Fibroblast of pulmonary artery (primary cell): Measurements from ENCODE around the gene MFAP2.

Source experiments
- DNase-seq: peaks from one replicate; pipeline ENCODE4 v3.0.0-alpha.2; 2010; ENCODE audit warnings: low read depth
- H3K4me3 ChIP-seq: replicated peaks from 2 replicates; pipeline ENCODE4 v1.5.1; 2011; ENCODE audit warnings: low read depth, mild to moderate bottlenecking, control low read depth, low read length, moderate library complexity
- TF ChIP-seq, protein P1 (sequence below): IDR thresholded peaks from 2 replicates; pipeline ENCODE4 v1.5.1; 2011; ENCODE audit warnings: mild to moderate bottlenecking, control low read depth, low read length, inconsistent platforms; ENCODE audit errors: missing control alignments

Gene MFAP2

DNA sequence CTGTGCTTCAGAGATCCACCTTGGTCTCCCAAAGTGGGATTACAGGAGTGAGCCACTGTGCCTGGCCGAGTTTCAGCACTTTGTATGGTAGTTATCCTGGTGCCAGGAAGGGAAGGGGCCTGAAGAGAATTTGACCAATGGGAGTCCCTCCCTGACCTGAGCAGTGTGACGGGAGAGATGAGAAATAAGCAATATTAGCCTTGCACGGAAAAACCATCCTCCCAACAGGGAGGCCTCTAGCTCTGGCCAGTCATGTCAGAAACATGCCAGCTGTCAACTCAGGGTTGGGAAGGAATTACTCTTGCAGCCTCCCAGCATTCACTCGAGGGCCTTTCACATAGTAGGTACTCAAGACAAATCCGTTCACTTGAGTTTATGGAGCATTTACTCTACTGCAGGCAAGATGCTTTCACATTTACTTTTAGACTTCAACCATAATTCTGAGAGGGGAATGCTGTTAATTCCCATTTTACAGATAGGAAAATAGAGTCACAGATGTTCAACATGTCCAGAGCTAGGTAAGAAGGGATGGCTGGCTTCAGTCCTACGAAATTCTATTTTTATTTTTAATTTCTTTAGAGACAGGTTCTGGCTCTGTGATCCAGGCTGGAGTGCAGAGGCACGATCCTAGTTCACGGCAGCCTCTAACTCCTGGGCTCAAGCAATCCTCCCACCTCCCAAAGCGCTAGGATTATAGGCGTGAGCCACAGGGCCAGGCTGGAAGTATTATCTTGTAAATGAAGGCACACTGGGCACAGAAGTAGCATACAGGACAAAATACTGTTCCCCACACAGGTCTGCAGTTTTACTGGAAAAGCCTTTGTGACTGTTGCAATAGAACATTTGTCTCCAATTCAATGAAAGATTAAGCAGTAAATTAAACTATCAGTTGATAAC, 34.5 kb upstream of the MFAP2 start:
- DNase-seq: peak; percentile 10
- TF ChIP-seq, protein P1, sequence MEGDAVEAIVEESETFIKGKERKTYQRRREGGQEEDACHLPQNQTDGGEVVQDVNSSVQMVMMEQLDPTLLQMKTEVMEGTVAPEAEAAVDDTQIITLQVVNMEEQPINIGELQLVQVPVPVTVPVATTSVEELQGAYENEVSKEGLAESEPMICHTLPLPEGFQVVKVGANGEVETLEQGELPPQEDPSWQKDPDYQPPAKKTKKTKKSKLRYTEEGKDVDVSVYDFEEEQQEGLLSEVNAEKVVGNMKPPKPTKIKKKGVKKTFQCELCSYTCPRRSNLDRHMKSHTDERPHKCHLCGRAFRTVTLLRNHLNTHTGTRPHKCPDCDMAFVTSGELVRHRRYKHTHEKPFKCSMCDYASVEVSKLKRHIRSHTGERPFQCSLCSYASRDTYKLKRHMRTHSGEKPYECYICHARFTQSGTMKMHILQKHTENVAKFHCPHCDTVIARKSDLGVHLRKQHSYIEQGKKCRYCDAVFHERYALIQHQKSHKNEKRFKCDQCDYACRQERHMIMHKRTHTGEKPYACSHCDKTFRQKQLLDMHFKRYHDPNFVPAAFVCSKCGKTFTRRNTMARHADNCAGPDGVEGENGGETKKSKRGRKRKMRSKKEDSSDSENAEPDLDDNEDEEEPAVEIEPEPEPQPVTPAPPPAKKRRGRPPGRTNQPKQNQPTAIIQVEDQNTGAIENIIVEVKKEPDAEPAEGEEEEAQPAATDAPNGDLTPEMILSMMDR: no peak
- no peak overlapping the region for H3K4me3 ChIP-seq

DNA sequence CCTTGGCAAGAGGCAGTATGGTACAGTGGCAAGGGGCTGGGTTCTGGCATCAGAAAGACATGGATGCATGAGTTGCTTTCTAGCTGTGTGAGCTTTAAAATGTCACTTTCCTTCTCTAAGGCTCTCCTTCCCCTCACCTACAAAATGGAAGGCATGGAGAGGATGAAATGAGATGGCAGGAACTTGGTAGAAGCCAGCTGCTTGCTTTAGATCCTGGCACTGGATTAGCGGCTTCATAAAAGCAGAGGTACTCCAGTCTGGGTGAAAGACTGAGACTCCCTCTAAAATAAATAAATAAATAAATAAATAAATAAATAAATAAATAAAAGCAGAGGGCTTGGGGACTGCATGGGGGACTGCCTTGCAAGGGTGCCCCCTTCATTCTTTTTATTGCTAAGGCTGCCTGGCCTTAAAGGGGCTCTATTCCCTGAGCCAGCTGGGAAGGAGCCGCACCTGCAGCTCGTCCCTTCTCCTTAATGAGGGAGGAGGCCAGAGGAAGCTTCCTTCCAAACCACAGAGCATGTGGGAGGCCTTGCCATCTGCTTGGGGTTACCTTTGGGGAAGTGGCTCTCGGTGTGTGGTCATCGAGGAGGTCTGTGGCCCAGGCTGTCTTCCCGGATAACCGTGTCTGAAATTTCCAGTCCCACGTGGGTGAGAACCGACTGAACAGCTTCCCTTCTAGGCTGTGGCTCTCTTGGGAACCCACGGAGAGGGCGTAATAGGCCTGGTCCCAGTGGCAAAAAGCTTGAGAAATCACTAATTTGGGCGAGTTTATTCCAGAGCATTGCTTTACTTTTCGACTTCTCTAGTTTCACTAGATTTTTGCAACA, 33.3 kb upstream of the MFAP2 start:
- DNase-seq: no peak
- no peak overlapping the region for H3K4me3 ChIP-seq
- TF ChIP-seq, protein P1: no peak

DNA sequence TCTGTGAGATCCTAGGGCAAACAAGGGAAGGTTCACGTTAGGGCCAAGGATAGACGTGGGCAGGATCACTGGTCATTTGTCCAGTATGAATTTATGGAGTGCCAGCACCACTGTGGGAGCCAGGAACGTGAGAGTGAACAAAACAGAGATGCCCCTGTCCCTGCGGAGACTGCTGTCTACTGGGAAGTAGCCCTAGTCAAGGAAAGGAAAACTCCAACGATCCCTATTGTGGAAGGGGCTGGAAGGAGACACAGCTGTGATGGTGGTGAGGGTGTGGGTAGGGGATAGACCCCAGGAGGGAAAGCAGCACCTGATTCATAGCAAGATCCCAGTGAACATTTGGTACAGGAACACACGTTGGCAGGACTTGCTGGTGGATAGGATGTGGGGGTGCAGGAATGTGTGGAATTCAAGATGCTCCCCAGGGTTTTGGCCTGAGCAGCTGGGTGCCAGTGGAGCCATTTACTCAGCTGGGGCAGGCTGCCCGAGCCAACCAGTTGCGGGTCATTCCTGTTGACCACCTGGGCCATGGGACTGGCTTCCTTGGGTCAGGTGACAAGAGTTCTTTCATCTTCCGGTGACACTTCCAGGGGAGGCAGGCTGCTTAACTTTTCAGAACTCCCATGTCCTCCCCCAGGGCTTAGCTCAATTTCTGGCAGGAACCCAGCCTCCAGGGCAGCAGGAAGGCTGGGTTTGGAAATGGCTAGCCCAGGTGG, 32.5 kb upstream of the MFAP2 start:
- TF ChIP-seq, protein P1: no peak
- H3K4me3 ChIP-seq: no peak overlapping the region
- DNase-seq: peak; percentile 25

DNA sequence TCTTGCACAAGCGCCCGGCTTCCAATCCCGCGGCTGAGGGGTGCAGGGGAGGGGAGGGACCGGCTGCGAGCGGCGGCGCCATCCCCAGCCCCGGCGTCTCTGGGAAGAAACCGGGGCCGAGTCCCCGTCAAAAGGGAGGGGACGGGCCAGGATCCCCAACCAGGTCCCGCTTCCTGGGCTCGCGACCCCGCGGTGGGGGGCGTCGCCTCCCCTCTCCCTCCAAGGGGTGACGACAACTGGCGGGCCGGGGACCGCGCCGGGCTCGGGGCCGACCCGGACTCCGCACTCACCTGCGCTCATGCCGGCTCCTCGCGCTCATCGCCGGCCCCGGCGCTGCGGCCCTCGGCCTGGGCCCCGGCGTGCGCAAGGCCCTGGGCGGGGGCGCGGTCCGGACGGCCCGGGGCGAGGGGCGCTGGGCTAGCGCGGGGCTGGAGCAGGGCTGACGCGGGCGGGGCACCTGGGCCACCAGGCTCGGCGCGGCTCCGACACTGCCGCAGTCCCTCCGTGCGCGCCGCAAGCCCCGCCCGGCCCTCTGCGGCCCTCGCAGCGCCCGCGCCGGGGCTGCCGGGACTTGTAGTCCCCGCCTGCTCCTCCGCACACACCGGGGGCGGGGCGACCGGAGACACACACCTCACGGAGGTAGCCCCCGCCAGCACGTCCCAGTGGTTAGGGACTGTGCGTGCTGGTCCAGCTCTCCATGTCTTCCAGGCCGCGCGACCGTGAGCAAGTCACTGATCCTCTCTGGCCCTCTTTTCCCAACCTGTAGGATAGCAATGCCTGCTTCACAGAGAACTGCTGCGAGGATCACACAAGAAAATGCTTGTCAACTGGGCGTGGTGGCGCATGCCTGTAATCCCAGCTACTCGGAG, 31.3 kb upstream of the MFAP2 start, which contains the start of gene ATP13A2:
Gene ATP13A2, minus strand, starts transcription at position 490 of the 869 bp plus-strand sequence. Its CDS starts 190 bp downstream, at position 300.
- peak; percentile 62 for DNase-seq
- peak within 1 kb of the TSS; percentile 72 for H3K4me3 ChIP-seq
- TF ChIP-seq, protein P1: no peak

DNA sequence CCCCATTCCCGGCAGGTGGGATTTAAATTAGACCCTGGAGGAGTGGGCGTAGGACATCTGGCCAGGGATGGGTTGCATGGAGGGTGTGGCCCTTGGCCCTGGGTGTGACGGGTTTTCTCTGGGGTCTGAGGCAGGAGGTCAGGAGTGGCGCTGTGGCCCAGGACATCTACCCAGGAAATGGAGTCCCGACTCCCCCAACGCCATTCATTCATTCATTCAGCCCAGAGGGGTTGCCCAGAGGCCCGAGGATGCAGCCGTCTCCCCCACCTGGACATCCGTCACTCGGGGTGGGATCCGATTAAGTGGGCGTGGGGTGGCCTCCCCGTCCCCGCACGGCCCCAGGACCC, 30.6 kb upstream of the MFAP2 start:
- DNase-seq: no peak
- TF ChIP-seq, protein P1: no peak
- peak overlapping the region; percentile 72 for H3K4me3 ChIP-seq

DNA sequence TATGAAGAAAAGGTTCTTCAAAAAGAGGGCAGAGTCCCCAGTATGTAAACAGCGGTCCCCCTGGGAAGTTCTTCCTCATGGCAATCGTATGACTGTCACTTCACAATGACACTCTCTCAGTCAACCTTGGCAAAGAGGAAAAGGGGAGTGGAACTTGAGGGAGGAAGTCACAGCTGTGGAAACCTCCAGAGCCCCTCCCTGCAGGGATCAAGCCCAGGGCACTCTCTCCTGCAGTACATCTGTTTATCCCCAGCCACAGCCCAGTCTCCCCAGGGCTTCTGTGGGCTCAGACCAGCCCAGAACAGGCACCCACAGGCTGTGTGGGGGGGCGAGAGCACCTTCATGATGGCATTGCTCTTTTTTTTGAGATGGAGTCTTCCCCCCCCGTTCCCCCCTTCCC, 29.3 kb upstream of the MFAP2 start:
- no peak overlapping the region for H3K4me3 ChIP-seq
- DNase-seq: no peak
- TF ChIP-seq, protein P1: no peak
